ENCODE measurements around the gene KLRB1.

GRCh38 chr12:9636150-9636850 is 28.6 kb upstream of the KLRB1 start:
- no peak for TF ChIP-seq EZH2 (IDR thresholded peaks at IDR 0.05; ENCODE audit: borderline replicate concordance, low read length)
- TF ChIP-seq, protein P1, sequence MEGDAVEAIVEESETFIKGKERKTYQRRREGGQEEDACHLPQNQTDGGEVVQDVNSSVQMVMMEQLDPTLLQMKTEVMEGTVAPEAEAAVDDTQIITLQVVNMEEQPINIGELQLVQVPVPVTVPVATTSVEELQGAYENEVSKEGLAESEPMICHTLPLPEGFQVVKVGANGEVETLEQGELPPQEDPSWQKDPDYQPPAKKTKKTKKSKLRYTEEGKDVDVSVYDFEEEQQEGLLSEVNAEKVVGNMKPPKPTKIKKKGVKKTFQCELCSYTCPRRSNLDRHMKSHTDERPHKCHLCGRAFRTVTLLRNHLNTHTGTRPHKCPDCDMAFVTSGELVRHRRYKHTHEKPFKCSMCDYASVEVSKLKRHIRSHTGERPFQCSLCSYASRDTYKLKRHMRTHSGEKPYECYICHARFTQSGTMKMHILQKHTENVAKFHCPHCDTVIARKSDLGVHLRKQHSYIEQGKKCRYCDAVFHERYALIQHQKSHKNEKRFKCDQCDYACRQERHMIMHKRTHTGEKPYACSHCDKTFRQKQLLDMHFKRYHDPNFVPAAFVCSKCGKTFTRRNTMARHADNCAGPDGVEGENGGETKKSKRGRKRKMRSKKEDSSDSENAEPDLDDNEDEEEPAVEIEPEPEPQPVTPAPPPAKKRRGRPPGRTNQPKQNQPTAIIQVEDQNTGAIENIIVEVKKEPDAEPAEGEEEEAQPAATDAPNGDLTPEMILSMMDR (IDR thresholded peaks at IDR 0.05; ENCODE audit: low read length): no peak
